Measurements from ENCODE around the gene TMEM209.

TMEM209 gene

DNA sequence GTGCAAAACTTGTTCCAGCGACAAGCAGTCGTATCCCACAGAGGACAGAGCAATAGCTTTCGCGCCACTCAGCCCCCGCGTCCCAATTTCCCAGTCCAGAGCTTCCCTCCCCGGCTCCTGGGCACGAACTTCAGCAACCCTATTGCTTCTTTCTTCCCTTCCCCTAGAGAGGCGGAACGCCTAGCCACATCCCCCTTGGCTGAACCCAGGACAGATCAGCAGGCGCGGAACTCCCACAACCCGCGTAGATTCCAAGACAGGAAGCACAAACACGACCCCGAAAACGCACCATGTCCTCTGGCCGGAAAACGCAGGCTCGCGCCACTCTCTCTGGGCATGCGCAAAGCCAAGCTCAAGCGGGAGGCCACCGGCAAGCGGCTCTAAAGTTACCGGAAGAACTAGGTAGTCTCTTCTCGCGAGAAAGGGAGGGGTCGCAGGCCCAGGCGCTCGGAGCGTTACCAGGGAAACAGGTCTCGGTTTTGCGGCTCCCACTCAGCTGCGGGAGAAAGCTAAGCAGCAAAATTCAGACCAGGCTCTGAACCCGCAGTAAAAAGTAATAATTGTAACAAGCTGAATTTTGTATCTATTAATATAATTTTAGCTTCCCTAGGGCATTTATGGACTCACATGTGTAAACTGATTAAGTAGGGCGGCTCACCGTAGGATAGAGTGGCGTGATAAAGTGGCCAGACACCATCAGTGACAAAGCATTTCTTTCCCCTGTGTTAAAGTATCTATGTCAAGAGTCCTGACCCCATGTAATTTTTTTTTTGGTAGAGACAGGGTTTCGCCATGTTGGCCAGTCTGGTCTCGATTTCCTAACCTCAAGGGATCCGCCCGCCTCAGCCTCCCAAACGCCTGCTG, at the start of gene TMEM209 (continued):
- TF ChIP-seq, protein P1, sequence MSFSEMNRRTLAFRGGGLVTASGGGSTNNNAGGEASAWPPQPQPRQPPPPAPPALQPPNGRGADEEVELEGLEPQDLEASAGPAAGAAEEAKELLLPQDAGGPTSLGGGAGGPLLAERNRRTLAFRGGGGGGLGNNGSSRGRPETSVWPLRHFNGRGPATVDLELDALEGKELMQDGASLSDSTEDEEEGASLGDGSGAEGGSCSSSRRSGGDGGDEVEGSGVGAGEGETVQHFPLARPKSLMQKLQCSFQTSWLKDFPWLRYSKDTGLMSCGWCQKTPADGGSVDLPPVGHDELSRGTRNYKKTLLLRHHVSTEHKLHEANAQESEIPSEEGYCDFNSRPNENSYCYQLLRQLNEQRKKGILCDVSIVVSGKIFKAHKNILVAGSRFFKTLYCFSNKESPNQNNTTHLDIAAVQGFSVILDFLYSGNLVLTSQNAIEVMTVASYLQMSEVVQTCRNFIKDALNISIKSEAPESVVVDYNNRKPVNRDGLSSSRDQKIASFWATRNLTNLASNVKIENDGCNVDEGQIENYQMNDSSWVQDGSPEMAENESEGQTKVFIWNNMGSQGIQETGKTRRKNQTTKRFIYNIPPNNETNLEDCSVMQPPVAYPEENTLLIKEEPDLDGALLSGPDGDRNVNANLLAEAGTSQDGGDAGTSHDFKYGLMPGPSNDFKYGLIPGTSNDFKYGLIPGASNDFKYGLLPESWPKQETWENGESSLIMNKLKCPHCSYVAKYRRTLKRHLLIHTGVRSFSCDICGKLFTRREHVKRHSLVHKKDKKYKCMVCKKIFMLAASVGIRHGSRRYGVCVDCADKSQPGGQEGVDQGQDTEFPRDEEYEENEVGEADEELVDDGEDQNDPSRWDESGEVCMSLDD (tag by site-specific recombination; IDR thresholded peaks at IDR 0.05) = peak; percentile 76
- TF ChIP-seq ZSCAN16 (tag by site-specific recombination; IDR thresholded peaks at IDR 0.05) (peak; percentile 82), ZNF350 (tag by site-specific recombination; IDR thresholded peaks at IDR 0.05) (no peak), KLF16 (tag by site-specific recombination; IDR thresholded peaks at IDR 0.05) (peak; percentile 86; the same call in 1 of the 2 replicates), ZXDB (tag by site-specific recombination; IDR thresholded peaks at IDR 0.05) (peak; percentile 75), SCRT1 (tag by site-specific recombination; IDR thresholded peaks at IDR 0.05; ENCODE audit: borderline replicate concordance) (no peak), ZNF10 (tag by site-specific recombination; IDR thresholded peaks at IDR 0.05) (0 out of 2 replicates have a peak, but pooled peaks have one; percentile 51), PATZ1 (tag by site-specific recombination; IDR thresholded peaks at IDR 0.05) (0 out of 2 replicates have a peak, but pooled peaks have one; percentile 55), SP2 (tag by site-specific recombination; IDR thresholded peaks at IDR 0.05) (peak; percentile 86), KLF8 (tag by site-specific recombination; IDR thresholded peaks at IDR 0.05) (peak; percentile 67), ZNF513 (tag by site-specific recombination; IDR thresholded peaks at IDR 0.05) (no peak), KLF1 (tag by site-specific recombination; IDR thresholded peaks at IDR 0.05) (peak; percentile 74; the same call in 1 of the 2 replicates), ZNF239 (tag by site-specific recombination; IDR thresholded peaks at IDR 0.05) (no peak), YY1 (tag by site-specific recombination; IDR thresholded peaks at IDR 0.05) (no peak), ZEB2 (tag by site-specific recombination; IDR thresholded peaks at IDR 0.05) (peak; percentile 71; the same call in 1 of the 2 replicates), ZNF658 (tag by site-specific recombination; IDR thresholded peaks at IDR 0.05) (no peak), SP3 (tag by site-specific recombination; IDR thresholded peaks at IDR 0.05) (peak; percentile 70), ZNF24 (tag by site-specific recombination; IDR thresholded peaks at IDR 0.05) (peak; percentile 29; the same call in 1 of the 2 replicates), ZBTB7A (tag by site-specific recombination; IDR thresholded peaks at IDR 0.05; ENCODE audit: low read depth) (peak; percentile 49), WT1 (tag by site-specific recombination; IDR thresholded peaks at IDR 0.05) (peak; percentile 12; the same call in 1 of the 2 replicates), HOXA7 (CRISPR knock-in tag; IDR thresholded peaks at IDR 0.05; ENCODE audit: borderline replicate concordance) (no peak), ZNF19 (tag by site-specific recombination; IDR thresholded peaks at IDR 0.05; ENCODE audit: low read depth) (no peak), ZNF580 (tag by site-specific recombination; IDR thresholded peaks at IDR 0.05) (peak; percentile 99), ZNF548 (tag by site-specific recombination; IDR thresholded peaks at IDR 0.05) (no peak), ZNF600 (tag by site-specific recombination; IDR thresholded peaks at IDR 0.05) (peak; percentile 94; the same call in 1 of the 2 replicates), INSM2 (tag by site-specific recombination; IDR thresholded peaks at IDR 0.05) (0 out of 2 replicates have a peak, but pooled peaks have one; percentile 46), KLF17 (tag by site-specific recombination; IDR thresholded peaks at IDR 0.05) (no peak; the same call in 1 of the 2 replicates), ZFP37 (tag by site-specific recombination; IDR thresholded peaks at IDR 0.05) (peak; percentile 59; the same call in 1 of the 2 replicates), BCL11A (tag by site-specific recombination; IDR thresholded peaks at IDR 0.05; ENCODE audit: low read depth) (no peak)
- TF ChIP-seq, protein P2, sequence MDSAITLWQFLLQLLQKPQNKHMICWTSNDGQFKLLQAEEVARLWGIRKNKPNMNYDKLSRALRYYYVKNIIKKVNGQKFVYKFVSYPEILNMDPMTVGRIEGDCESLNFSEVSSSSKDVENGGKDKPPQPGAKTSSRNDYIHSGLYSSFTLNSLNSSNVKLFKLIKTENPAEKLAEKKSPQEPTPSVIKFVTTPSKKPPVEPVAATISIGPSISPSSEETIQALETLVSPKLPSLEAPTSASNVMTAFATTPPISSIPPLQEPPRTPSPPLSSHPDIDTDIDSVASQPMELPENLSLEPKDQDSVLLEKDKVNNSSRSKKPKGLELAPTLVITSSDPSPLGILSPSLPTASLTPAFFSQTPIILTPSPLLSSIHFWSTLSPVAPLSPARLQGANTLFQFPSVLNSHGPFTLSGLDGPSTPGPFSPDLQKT (IDR thresholded peaks at IDR 0.05; ENCODE audit: borderline replicate concordance, low read depth, low read length) = no peak
